Keratinocyte (primary cell): ENCODE data around the gene ANKDD1B.

ENCODE experiments used
- CTCF ChIP-seq, 3 experiments: IDR thresholded peaks in 1 of 3; conservative IDR thresholded peaks in 1 of 3; optimal IDR thresholded peaks in 1 of 3; 2 replicates in 2 of 3; 3 replicates in 1 of 3; pipeline versions ENCODE3 to v1.5.1; 2011; ENCODE audit warnings: low read length in 3 of 3, mild to moderate bottlenecking in 3 of 3, moderate library complexity in 2 of 3, control low read depth in 1 of 3, inconsistent platforms in 1 of 3; ENCODE audit not compliant: insufficient read depth in 2 of 3; ENCODE audit errors: extremely low read depth in 1 of 3
- EZH2 ChIP-seq: IDR thresholded peaks from one replicate; pipeline ENCODE4 v1.6.1; 2012; ENCODE audit warnings: inconsistent platforms, mild to moderate bottlenecking, low read length, moderate library complexity

DNA sequence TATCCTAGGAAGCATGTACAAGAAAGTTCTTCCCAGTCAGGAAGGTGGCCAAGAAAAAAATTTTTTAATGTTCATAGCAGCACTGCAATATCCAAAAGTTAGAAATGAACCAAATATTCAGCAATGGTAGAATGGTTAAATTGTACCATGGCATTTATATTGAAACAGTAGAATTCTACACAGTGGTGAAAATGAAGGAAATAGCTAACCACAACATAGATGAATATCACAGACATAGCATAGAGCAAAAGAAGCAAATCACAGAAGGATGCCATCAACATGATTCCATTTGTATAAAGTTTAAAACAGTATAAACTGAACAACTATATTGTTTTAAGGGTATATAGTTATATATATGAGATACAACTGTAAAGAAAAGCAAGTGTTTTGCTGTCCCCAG lies 10.7 kb upstream of the ANKDD1B start:
- TF ChIP-seq CTCF (optimal IDR thresholded peaks at IDR 0.05 in 1 of 3, IDR thresholded peaks at IDR 0.05 in 1 of 3, conservative IDR thresholded peaks at IDR 0.05 in 1 of 3; ENCODE audit: extremely low read depth in 1 of 3, insufficient read depth in 2 of 3, low read length in 3 of 3) (no peak), EZH2 (no peak)
